Parathyroid adenoma (tissue), 2 donors: Measurements from ENCODE around the gene TMEM212.

Source experiments
- H2AFZ ChIP-seq: fragments of 300-600 bp; sonication (generic); one replicate; pipeline ENCODE4 v1.7.0; 2017; ENCODE audit warnings: antibody characterized with exemption, mild to moderate bottlenecking
- H3K27ac ChIP-seq: fragments of 300-600 bp; sonication (generic); one replicate; pipeline ENCODE4 v1.7.0; 2017
- H3K27me3 ChIP-seq: fragments of 300-600 bp; sonication (generic); one replicate; pipeline ENCODE4 v1.7.0; 2017; ENCODE audit warnings: low read length; ENCODE audit not compliant: control insufficient read depth, insufficient read depth
- H3K36me3 ChIP-seq: fragments of 300-600 bp; sonication (generic); one replicate; pipeline ENCODE4 v1.7.0; 2017; ENCODE audit warnings: low read length; ENCODE audit not compliant: control insufficient read depth, insufficient read depth
- H3K4me1 ChIP-seq: fragments of 300-600 bp; sonication (generic); one replicate; pipeline ENCODE4 v1.7.0; 2017; ENCODE audit warnings: control low read depth
- H3K4me2 ChIP-seq: fragments of 300-600 bp; sonication (generic); one replicate; pipeline ENCODE4 v1.7.0; 2017; ENCODE audit warnings: low read length
- H3K4me3 ChIP-seq: fragments of 300-600 bp; sonication (generic); one replicate; pipeline ENCODE4 v1.7.0; 2017; ENCODE audit warnings: low read depth, low read length
- H3K79me2 ChIP-seq: fragments of 300-600 bp; sonication (generic); one replicate; pipeline ENCODE4 v1.7.0; 2017; ENCODE audit warnings: control low read depth
- H3K9ac ChIP-seq: fragments of 300-600 bp; sonication (generic); one replicate; pipeline ENCODE4 v1.7.0; 2017; ENCODE audit warnings: mild to moderate bottlenecking
- H3K9me3 ChIP-seq: fragments of 300-600 bp; sonication (generic); one replicate; pipeline ENCODE4 v1.7.0; 2017; ENCODE audit warnings: low read length; ENCODE audit not compliant: control insufficient read depth
- CTCF ChIP-seq: fragments of 300-600 bp; sonication (generic); IDR thresholded peaks from one replicate; pipeline ENCODE4 v1.7.0; 2017; ENCODE audit warnings: antibody characterized with exemption, mild to moderate bottlenecking
- donor health status: primary hyperparathyroidism.

TMEM212 gene

GRCh38 chr3:171895291-171895690, 52.1 kb downstream of the TMEM212 start:
- H3K4me2 ChIP-seq = no peak overlapping the region
- no peaks in the 10 kb centered on the region for H3K27me3 ChIP-seq
- H3K27ac ChIP-seq = no peak overlapping the region
- no peak overlapping the region for H3K4me3 ChIP-seq
- H3K9me3 ChIP-seq = no peaks in the 10 kb centered on the region
- no peaks in the 10 kb centered on the region for H3K4me1 ChIP-seq
- no peaks in the 10 kb centered on the region for H3K79me2 ChIP-seq
- H3K9ac ChIP-seq = no peak overlapping the region
- H3K36me3 ChIP-seq = no peaks in the 10 kb centered on the region
- TF ChIP-seq CTCF = no peak
- H2AFZ ChIP-seq = no peak overlapping the region

GRCh38 chr3:171895900-171896299, 52.8 kb downstream of the TMEM212 start:
- Histone ChIP-seq H3K9ac (no peak overlapping the region), H3K4me2 (no peak overlapping the region), H3K36me3 (no peaks in the 10 kb centered on the region), H2AFZ (no peak overlapping the region), H3K9me3 (no peaks in the 10 kb centered on the region), H3K79me2 (no peaks in the 10 kb centered on the region), H3K27ac (no peak overlapping the region), H3K27me3 (no peaks in the 10 kb centered on the region), H3K4me3 (no peak overlapping the region), H3K4me1 (no peaks in the 10 kb centered on the region)
- TF ChIP-seq CTCF = no peak

- Histone ChIP-seq H3K4me2 (no peak overlapping the region), H2AFZ (no peak overlapping the region), H3K9me3 (no peaks in the 10 kb centered on the region), H3K27ac (no peak overlapping the region), H3K4me3 (no peak overlapping the region), H3K36me3 (no peaks in the 10 kb centered on the region), H3K79me2 (no peaks in the 10 kb centered on the region), H3K4me1 (no peaks in the 10 kb centered on the region), H3K9ac (no peak overlapping the region), H3K27me3 (no peaks in the 10 kb centered on the region)
- TF ChIP-seq CTCF = no peak
Measured at GRCh38 chr3:171896316-171896715, 53.2 kb downstream of the TMEM212 start.

GRCh38 chr3:171898192-171898591, 55.0 kb downstream of the TMEM212 start:
- no peaks in the 10 kb centered on the region for H3K36me3 ChIP-seq
- H3K9me3 ChIP-seq = no peaks in the 10 kb centered on the region
- no peak overlapping the region for H3K4me2 ChIP-seq
- no peak overlapping the region for H2AFZ ChIP-seq
- H3K4me1 ChIP-seq = no peaks in the 10 kb centered on the region
- H3K4me3 ChIP-seq = no peak overlapping the region
- H3K27ac ChIP-seq = no peak overlapping the region
- TF ChIP-seq CTCF = no peak
- no peaks in the 10 kb centered on the region for H3K79me2 ChIP-seq
- H3K9ac ChIP-seq = no peak overlapping the region
- H3K27me3 ChIP-seq = no peaks in the 10 kb centered on the region

GRCh38 chr3:171900446-171900845, 57.3 kb downstream of the TMEM212 start:
- no peak for TF ChIP-seq CTCF

More at GRCh38 chr3:171900446-171900845, 57.3 kb downstream of the TMEM212 start:
- Histone ChIP-seq H3K9me3 (no peaks in the 10 kb centered on the region), H3K79me2 (no peaks in the 10 kb centered on the region), H2AFZ (no peak overlapping the region), H3K27me3 (no peaks in the 10 kb centered on the region), H3K4me1 (no peaks in the 10 kb centered on the region), H3K27ac (no peak overlapping the region), H3K4me2 (no peak overlapping the region), H3K36me3 (no peaks in the 10 kb centered on the region), H3K9ac (no peak overlapping the region), H3K4me3 (no peak overlapping the region)
